Upper lobe of right lung (tissue), 1 donor: ENCODE measurements around the gene RBMS3. TPM values are rescaled to one million over a fixed set of nuclear protein-coding genes. Genes with fewer than 3 reads are reported as not detected.

Experiments
- ATAC-seq: fragments of 200-7000 bp; cut with Tn5 transposase; one replicate; pipeline ENCODE4 v1.9.1; 2020; ENCODE audit warnings: mild to moderate bottlenecking, moderate library complexity
- DNase-seq: peaks from one replicate; pipeline ENCODE4 v3.0.0-alpha.2; 2020
- H3K27ac ChIP-seq: fragments of 200-600 bp; one replicate; pipeline ENCODE4 v1.8.0; 2022
- H3K27me3 ChIP-seq: fragments of 200-600 bp; one replicate; pipeline ENCODE4 v1.8.0; 2022; ENCODE audit warnings: mild to moderate bottlenecking
- H3K36me3 ChIP-seq: fragments of 200-600 bp; one replicate; pipeline ENCODE4 v1.8.0; 2022
- H3K4me1 ChIP-seq: fragments of 200-600 bp; one replicate; pipeline ENCODE4 v1.8.0; 2022
- H3K4me3 ChIP-seq: fragments of 200-600 bp; one replicate; pipeline ENCODE4 v1.8.0; 2022; ENCODE audit warnings: mild to moderate bottlenecking
- H3K9me3 ChIP-seq: fragments of 200-600 bp; one replicate; pipeline ENCODE4 v1.8.0; 2022
- intact Hi-C: fragments of 100-400 bp; cut with DNase I; formaldehyde crosslinking; loops from one replicate; pipeline ENCODE4 v1.11.0; 2022
- total RNA-seq: library from RNA; stranded (reverse); fragmentation: NEBNext Ultra II Directional; extraction: Animal tissue kit (Norgen Biotek cat#: 25700); gene quantifications from one replicate; pipeline ENCODE4 v1.2.1, GENCODE V29; 2021
- TF ChIP-seq, protein P1 (sequence below): fragments of 200-600 bp; IDR thresholded peaks from one replicate; pipeline ENCODE4 v1.8.0; 2022; ENCODE audit warnings: antibody characterized with exemption
- donor health status: DM: no; HTN: yes; CAD: no; lungs with severe emphysema.

RBMS3 gene
- total RNA-seq, 1 donor from 2014 or later, result 85.9 TPM

DNA sequence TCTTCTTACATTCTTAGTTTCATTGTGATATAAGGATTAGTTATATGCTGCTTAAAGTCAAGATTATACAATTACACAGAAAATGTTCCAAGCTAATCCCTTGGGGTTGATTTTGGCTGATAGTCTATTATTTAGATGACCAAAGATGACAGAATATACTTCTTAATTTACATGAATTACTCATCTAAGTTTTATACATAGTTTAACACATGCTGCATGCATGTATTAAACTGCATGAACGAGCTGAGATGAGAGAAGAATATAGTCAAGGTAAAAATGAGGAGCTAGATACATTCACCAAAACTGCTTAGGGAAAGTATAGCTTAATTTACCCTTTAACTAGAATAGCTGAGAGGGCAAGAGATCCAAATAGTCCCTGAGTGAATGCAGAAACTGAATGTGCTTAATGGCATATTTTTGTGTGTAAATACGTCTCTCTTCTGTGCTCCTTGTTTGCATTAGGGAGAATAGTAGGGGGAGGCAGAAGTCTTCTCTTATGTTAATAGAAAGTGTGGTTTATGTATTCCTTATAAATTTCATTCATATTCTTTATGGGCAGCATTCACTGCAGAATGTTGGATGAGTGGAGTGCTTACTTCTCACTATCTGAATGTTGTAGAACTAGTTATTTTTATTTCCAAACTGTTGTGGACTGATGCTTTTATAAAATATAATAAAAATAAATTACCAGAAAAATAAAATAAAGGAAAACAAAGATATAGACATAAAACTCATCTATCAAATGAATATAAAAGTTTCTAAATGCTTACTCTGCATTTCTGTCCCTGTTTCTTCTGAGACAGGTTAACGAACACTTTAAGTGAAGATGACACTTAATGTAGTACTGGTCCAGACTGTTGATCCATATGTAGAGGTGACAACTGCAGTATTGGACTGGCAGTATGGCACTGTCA lies 327.8 kb downstream of the RBMS3 start:
- no peak overlapping the region for H3K4me3 ChIP-seq
- DNase-seq (no peak), ATAC-seq (no peak)
- TF ChIP-seq, protein P1, sequence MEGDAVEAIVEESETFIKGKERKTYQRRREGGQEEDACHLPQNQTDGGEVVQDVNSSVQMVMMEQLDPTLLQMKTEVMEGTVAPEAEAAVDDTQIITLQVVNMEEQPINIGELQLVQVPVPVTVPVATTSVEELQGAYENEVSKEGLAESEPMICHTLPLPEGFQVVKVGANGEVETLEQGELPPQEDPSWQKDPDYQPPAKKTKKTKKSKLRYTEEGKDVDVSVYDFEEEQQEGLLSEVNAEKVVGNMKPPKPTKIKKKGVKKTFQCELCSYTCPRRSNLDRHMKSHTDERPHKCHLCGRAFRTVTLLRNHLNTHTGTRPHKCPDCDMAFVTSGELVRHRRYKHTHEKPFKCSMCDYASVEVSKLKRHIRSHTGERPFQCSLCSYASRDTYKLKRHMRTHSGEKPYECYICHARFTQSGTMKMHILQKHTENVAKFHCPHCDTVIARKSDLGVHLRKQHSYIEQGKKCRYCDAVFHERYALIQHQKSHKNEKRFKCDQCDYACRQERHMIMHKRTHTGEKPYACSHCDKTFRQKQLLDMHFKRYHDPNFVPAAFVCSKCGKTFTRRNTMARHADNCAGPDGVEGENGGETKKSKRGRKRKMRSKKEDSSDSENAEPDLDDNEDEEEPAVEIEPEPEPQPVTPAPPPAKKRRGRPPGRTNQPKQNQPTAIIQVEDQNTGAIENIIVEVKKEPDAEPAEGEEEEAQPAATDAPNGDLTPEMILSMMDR, result no peak
- H3K27me3 ChIP-seq, result no peaks in the 10 kb centered on the region
- no peak overlapping the region for H3K27ac ChIP-seq
- intact Hi-C loops, result no loop called here
- H3K9me3 ChIP-seq, result no peaks in the 10 kb centered on the region
- no peaks in the 10 kb centered on the region for H3K4me1 ChIP-seq
- no peaks in the 10 kb centered on the region for H3K36me3 ChIP-seq

DNA sequence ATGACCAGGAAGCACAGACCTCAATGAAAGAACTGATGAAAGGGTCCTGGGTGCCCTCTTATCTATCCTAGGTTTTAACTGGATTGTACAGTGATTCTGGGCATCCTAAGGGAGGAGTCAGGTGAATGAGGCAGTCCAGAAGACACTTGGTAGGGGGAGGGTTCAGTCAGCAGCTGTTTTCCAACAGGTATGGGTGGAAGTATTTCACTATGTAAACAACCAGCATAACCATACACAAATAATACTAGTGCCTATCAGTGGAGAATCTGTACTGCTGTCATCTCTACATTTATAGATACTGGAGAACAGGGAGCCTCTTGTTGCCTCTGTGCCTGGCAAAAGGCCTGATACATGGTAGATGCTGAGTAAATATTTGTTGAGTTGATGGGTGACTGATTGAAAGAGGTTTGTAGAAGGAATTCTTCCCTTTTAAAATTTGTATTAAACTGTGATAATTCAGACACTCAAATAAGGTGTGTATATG lies 328.5 kb downstream of the RBMS3 start:
- intact Hi-C loops, result no loop called here
- H3K9me3 ChIP-seq, result no peaks in the 10 kb centered on the region

DNA sequence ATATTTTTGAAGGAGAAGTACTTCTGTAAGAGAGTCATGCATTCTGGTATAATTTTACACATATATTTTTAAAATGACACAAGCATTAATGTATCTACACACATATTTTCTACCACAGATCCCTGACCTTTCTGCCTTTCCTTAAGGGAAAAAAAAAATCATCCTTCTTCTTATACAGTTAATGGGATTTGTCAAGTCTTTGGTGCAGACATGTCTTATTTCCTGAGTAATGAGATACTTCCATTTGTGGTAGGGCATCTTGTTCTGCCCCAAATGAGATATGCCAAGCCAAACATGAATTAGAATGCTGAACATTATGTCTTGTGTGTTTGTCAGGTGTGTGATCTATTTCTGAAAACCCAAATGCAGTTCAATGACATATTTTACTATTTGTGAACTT lies 329.9 kb downstream of the RBMS3 start:
- Histone ChIP-seq H3K27ac (no peak overlapping the region), H3K9me3 (no peaks in the 10 kb centered on the region), H3K4me3 (no peak overlapping the region), H3K4me1 (no peaks in the 10 kb centered on the region), H3K27me3 (no peaks in the 10 kb centered on the region), H3K36me3 (no peaks in the 10 kb centered on the region)
- intact Hi-C loops, result no loop called here
- TF ChIP-seq, protein P1, result no peak
- ATAC-seq, result no peak
- DNase-seq, result no peak

More for the DNA sequence above, 328.5 kb downstream of the RBMS3 start:
- no peak for ATAC-seq
- H3K4me3 ChIP-seq, result no peak overlapping the region
- no peaks in the 10 kb centered on the region for H3K27me3 ChIP-seq
- no peaks in the 10 kb centered on the region for H3K4me1 ChIP-seq
- TF ChIP-seq, protein P1, result no peak
- no peaks in the 10 kb centered on the region for H3K36me3 ChIP-seq
- DNase-seq, result no peak
- no peak overlapping the region for H3K27ac ChIP-seq

DNA sequence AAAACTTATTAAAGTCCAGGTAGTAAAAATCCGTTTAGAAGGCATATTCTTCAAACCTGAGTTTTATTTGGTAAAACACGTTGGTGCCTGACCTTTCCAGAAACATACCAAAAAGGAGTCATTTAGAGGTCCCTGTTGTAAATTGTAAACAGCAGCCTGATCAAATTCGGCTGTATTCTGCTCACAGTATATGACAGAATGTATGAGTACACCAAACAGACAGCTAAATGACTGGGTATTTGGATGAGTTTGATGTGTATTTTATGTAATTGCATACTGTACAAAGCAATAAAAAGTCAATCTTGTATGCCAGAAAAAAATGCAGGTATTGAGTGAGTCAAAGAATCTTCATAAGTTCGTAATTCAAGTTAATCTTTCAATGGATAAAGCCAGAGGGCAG lies 330.4 kb downstream of the RBMS3 start:
- DNase-seq (no peak), ATAC-seq (no peak)
- H3K27ac ChIP-seq, result no peak overlapping the region
- H3K27me3 ChIP-seq, result no peaks in the 10 kb centered on the region
- TF ChIP-seq, protein P1, result no peak
- H3K4me1 ChIP-seq, result no peaks in the 10 kb centered on the region
- H3K9me3 ChIP-seq, result no peaks in the 10 kb centered on the region
- intact Hi-C loops, result no loop called here
- H3K36me3 ChIP-seq, result no peaks in the 10 kb centered on the region
- H3K4me3 ChIP-seq, result no peak overlapping the region

DNA sequence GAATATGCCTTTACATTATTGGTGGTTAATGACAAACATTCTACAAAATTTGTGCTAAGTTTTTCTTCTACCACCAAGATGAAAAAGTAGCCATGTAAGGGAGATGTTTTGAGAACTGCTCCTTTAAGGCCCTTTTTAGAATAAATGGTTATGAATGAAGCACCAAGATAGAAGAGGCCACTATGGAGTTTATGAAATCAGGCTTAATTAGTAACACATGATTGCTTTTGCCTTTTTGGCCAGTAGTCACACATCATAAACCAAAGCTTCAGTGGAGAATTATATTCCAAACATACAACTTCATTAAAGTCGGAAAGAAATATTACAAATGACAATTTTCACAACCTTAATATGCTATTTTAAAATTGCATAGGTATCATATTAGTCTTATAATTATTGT lies 331.7 kb downstream of the RBMS3 start:
- Histone ChIP-seq H3K4me1 (no peaks in the 10 kb centered on the region), H3K9me3 (no peaks in the 10 kb centered on the region), H3K27ac (no peak overlapping the region), H3K27me3 (no peaks in the 10 kb centered on the region), H3K4me3 (no peak overlapping the region), H3K36me3 (no peaks in the 10 kb centered on the region)
- TF ChIP-seq, protein P1, result no peak
- ATAC-seq (no peak), DNase-seq (no peak)
- intact Hi-C loops, result no loop called here
